Left ventricle myocardium inferior (tissue), 1 donor: ENCODE measurements around the gene RAD18. TPM values are rescaled to one million over a fixed set of nuclear protein-coding genes. Genes with fewer than 3 reads are reported as not detected.

Source experiments
- DNase-seq: peaks from one replicate; pipeline ENCODE4 v3.0.0-alpha.2; 2020
- H3K27ac ChIP-seq: fragments of 200-600 bp; replicated peaks from 2 replicates; pipeline ENCODE4 v1.8.0; 2021
- H3K27me3 ChIP-seq: fragments of 200-600 bp; 2 replicates; pipeline ENCODE4 v1.8.0; 2021; ENCODE audit warnings: low read depth
- H3K36me3 ChIP-seq: fragments of 200-600 bp; 2 replicates; pipeline ENCODE4 v1.8.0; 2021
- H3K4me1 ChIP-seq: fragments of 200-600 bp; 2 replicates; pipeline ENCODE4 v1.8.0; 2021
- H3K4me3 ChIP-seq: fragments of 200-600 bp; 2 replicates; pipeline ENCODE4 v1.8.0; 2021; ENCODE audit warnings: mild to moderate bottlenecking, moderate library complexity
- H3K9me3 ChIP-seq: fragments of 200-600 bp; replicated peaks from 2 replicates; pipeline ENCODE4 v1.8.0; 2021
- intact Hi-C: fragments of 100-400 bp; cut with micrococcal nuclease; formaldehyde crosslinking; loops from one replicate; pipeline ENCODE4 v1.11.0; 2022
- total RNA-seq: library from RNA; stranded (reverse); fragmentation: NEBNext Ultra II Directional; extraction: Animal tissue kit (Norgen Biotek cat#: 25700); gene quantifications from one replicate; pipeline ENCODE4 v1.2.1, GENCODE V29; 2021
- TF ChIP-seq, protein P1 (sequence below): fragments of 200-600 bp; IDR thresholded peaks from 2 replicates; pipeline ENCODE4 v1.8.0; 2021; ENCODE audit warnings: antibody characterized with exemption, mild to moderate bottlenecking, borderline replicate concordance
- donor health status: DM: no; HTN: yes; CAD: no; lungs with severe emphysema.

The RAD18 gene
- total RNA-seq, 1 donor from 2014 or later = 6.8 TPM

DNA sequence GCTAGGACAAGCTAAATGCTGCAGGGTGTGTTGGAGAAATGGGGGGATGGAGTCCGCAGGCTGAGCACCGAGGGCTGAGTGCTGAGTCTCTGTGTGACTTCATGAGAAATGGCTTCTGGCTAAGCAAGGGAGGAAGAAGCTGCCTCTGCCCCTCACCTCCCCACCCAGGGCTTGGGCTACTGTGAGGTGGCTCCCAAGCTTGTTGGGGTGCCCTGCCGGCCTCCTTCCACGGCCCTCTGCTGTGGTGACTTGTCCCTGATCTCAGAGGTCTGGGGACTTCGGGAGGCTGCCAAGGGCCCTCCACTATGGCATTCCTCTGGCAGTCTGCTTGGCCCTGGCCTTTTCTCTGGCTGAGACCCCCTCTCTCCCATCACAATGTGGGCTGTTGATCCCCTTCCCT is 30.1 kb upstream of the RAD18 start:
- TF ChIP-seq, protein P1, sequence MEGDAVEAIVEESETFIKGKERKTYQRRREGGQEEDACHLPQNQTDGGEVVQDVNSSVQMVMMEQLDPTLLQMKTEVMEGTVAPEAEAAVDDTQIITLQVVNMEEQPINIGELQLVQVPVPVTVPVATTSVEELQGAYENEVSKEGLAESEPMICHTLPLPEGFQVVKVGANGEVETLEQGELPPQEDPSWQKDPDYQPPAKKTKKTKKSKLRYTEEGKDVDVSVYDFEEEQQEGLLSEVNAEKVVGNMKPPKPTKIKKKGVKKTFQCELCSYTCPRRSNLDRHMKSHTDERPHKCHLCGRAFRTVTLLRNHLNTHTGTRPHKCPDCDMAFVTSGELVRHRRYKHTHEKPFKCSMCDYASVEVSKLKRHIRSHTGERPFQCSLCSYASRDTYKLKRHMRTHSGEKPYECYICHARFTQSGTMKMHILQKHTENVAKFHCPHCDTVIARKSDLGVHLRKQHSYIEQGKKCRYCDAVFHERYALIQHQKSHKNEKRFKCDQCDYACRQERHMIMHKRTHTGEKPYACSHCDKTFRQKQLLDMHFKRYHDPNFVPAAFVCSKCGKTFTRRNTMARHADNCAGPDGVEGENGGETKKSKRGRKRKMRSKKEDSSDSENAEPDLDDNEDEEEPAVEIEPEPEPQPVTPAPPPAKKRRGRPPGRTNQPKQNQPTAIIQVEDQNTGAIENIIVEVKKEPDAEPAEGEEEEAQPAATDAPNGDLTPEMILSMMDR = no peak
- Histone ChIP-seq H3K9me3 (no peaks in the 10 kb centered on the region), H3K4me3 (no peak overlapping the region), H3K27me3 (no peaks in the 10 kb centered on the region), H3K27ac (no peak overlapping the region), H3K4me1 (peaks cover 20% of the 10 kb centered on the region), H3K36me3 (no peaks in the 10 kb centered on the region)
- intact Hi-C loops = no loop called here
- no peak for DNase-seq

DNA sequence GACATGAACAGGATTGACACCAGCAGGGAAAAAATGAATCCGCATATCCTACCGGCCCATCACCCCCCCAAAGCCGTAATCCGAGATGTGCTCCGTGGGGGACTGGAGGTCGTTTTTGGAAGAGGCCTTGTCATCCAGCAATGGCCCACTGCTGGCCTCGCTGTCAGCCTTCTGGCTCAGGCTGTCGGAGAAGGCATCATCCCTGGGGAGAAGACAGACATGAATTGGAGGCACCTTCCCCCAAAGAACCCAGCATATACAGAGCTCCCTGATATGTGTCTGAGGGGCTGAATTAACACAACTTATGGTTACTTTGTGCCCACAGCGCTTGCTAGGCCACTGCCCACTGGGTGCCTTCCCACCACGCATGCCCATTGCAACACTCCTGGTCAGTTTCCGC is 29.6 kb upstream of the RAD18 start:
- no peak for DNase-seq
- TF ChIP-seq, protein P1 = no peak
- H3K9me3 ChIP-seq = no peaks in the 10 kb centered on the region
- intact Hi-C loops = no loop called here
- H3K4me3 ChIP-seq = no peak overlapping the region
- H3K4me1 ChIP-seq = peaks cover 25% of the 10 kb centered on the region
- H3K36me3 ChIP-seq = no peaks in the 10 kb centered on the region
- H3K27me3 ChIP-seq = no peaks in the 10 kb centered on the region
- H3K27ac ChIP-seq = no peak overlapping the region

GRCh38 chr3:8992199-8992598 is 28.9 kb upstream of the RAD18 start:
- Histone ChIP-seq H3K9me3 (no peaks in the 10 kb centered on the region), H3K4me3 (no peak overlapping the region), H3K36me3 (no peaks in the 10 kb centered on the region), H3K27me3 (no peaks in the 10 kb centered on the region), H3K27ac (no peak overlapping the region), H3K4me1 (peaks cover 27% of the 10 kb centered on the region)
- TF ChIP-seq, protein P1 = no peak
- intact Hi-C loops = no loop called here
- DNase-seq = no peak

DNA sequence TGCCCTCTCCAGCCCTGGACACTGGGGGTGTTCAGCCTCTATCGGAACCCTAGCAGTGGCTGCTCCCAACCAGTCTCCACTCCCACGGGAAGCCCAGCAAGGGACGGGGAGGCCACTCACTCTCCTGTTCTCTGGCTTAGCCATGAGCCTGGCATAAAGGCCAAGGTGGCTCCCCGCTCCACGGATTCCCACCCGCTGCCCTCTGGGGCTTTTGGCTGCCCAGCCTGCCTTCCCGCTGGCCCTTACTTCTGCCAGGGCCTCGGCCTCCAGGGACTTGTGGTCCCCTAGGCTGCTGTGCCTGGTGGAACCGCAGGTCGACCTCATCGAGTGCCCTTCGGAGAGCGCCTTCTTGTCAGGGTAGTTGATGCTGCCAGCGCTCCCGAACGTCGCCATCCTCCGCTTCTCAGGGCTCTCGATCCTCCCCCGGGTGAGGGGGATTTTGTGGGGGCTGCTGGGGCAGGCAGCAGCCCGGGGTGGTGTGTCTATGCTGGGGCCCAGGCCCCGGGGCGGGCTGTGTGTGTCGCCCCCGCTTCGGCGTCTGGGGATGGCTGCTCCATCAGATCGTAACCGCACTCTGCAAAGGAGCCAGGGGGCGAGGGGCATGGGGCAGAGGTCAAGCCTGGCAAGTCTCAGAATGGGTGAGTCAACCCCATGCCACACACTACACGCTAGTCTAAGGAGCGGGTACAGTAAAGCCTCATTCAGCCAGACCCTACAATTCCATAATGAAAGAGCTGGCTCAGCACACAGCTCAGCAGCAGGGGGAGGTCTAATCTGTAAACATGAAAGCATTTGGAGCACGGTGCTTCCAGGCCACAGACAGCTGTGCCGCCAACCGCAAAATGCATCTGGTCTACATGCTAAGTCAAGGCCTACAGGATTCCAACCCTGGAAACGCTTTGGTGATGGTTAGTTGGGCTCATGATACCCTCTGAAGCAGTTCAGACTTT is 27.3 kb upstream of the RAD18 start:
- no peak overlapping the region for H3K27ac ChIP-seq
- TF ChIP-seq, protein P1 = no peak
- no peak for DNase-seq
- no peaks in the 10 kb centered on the region for H3K36me3 ChIP-seq
- no peaks in the 10 kb centered on the region for H3K27me3 ChIP-seq
- no peaks in the 10 kb centered on the region for H3K9me3 ChIP-seq
- peaks cover 15% of the 10 kb centered on the region for H3K4me1 ChIP-seq
- H3K4me3 ChIP-seq = no peak overlapping the region
- intact Hi-C loops = no loop called here

GRCh38 chr3:8988791-8989558 is 25.7 kb upstream of the RAD18 start:
- peaks cover 15% of the 10 kb centered on the region for H3K4me1 ChIP-seq
- no peak for DNase-seq
- H3K27me3 ChIP-seq = no peaks in the 10 kb centered on the region
- H3K4me3 ChIP-seq = no peak overlapping the region
- H3K36me3 ChIP-seq = no peaks in the 10 kb centered on the region
- intact Hi-C loops = loop anchor here (5.0 kb wide), 1 partner anchor 78 kb away; no protein-coding TSS in a partner anchor
- H3K27ac ChIP-seq = no peak overlapping the region
- no peaks in the 10 kb centered on the region for H3K9me3 ChIP-seq
- TF ChIP-seq, protein P1 = no peak
